Uterus (tissue), 4 donors: ENCODE data around the gene NEK10. TPM values are rescaled to one million over a fixed set of nuclear protein-coding genes. Genes with fewer than 3 reads are reported as not detected.
A peak's percentile ranks its signal among the peaks of the same experiment; 100 is the strongest.

Experiments used
- DNase-seq, 2 donors: peaks; one replicate each; pipeline ENCODE4 v3.0.0-alpha.2; 2019 to 2020
- H3K27ac ChIP-seq, 2 donors: fragments of 200-600 bp; sonication (generic); 1 replicate in 1 of 2; 2 replicates in 1 of 2; pipeline ENCODE4 v1.5.1; 2016 to 2018
- H3K27me3 ChIP-seq, 2 donors: fragments of 200-600 bp; sonication (generic); one replicate each; pipeline ENCODE4 v1.5.1; 2018 to 2019; ENCODE audit warnings: control low read depth in 1 of 2
- H3K36me3 ChIP-seq, 2 donors: fragments of 200-600 bp; sonication (generic); one replicate each; pipeline ENCODE4 v1.5.1; 2019; ENCODE audit warnings: control low read depth in 1 of 2
- H3K4me1 ChIP-seq, 2 donors: fragments of 200-600 bp; sonication (generic); one replicate each; pipeline ENCODE4 v1.5.1; 2018 to 2019; ENCODE audit warnings: control low read depth in 1 of 2
- H3K4me3 ChIP-seq, 2 donors: fragments of 200-600 bp; sonication (generic); 1 replicate in 1 of 2; 2 replicates in 1 of 2; pipeline ENCODE4 v1.5.1; 2018 to 2019; ENCODE audit warnings: mild to moderate bottlenecking in 1 of 2
- H3K9me3 ChIP-seq, 2 donors: fragments of 200-600 bp; sonication (generic); one replicate each; pipeline ENCODE4 v1.5.1; 2019; ENCODE audit warnings: control low read depth in 1 of 2
- CTCF ChIP-seq, 4 experiments: fragments of 200-600 bp in 2 of 4; fragments of 450-650 bp in 2 of 4; sonication (generic) in 2 of 4; IDR thresholded peaks; one replicate each; pipeline ENCODE4 v1.5.1; 2016 to 2019; ENCODE audit warnings: antibody characterized with exemption in 4 of 4, mild to moderate bottlenecking in 2 of 4, moderate library complexity in 1 of 4
- POLR2A ChIP-seq, 2 donors: fragments of 450-650 bp; IDR thresholded peaks; one replicate each; pipeline ENCODE4 v1.6.1; 2016; ENCODE audit warnings: antibody characterized with exemption in 2 of 2, mild to moderate bottlenecking in 1 of 2, moderate library complexity in 1 of 2
- intact Hi-C: fragments of 100-400 bp; cut with DNase I; formaldehyde crosslinking; loops from one replicate; pipeline ENCODE4 v1.15.1; 2023; ENCODE audit warnings: low total_unique reads
- total RNA-seq, 4 donors: library from RNA; depleted of rRNA in 3 of 4; stranded (reverse); fragments of >200 nt in 3 of 4; gene quantifications; one replicate each; pipeline versions ENCODE4 v1.1.0 to v1.2.4, GENCODE V29; 2014 to 2023
- donor health status: DM: yes; HTN: yes; CAD: no.

NEK10 gene
- total RNA-seq, 4 donors from 2014 or later, result under 0.01 to 8.3 (median 0.83) TPM

GRCh38 chr3:27080258-27080525 is 289.0 kb downstream of the NEK10 start:
- Histone ChIP-seq H3K36me3 (no peaks in the 10 kb centered on the region), H3K27ac (no peak overlapping the region), H3K4me1 (no peaks in the 10 kb centered on the region), H3K9me3 (no peaks in the 10 kb centered on the region), H3K27me3 (no peaks in the 10 kb centered on the region), H3K4me3 (no peak overlapping the region)
- no peak for TF ChIP-seq POLR2A (IDR thresholded peaks at IDR 0.05)
- TF ChIP-seq CTCF (IDR thresholded peaks at IDR 0.05), result no peak
- no peak for DNase-seq
- intact Hi-C loops, result no loop called here

GRCh38 chr3:27079427-27080257 is 289.5 kb downstream of the NEK10 start:
- no peak for DNase-seq
- no peak overlapping the region for H3K4me3 ChIP-seq
- H3K4me1 ChIP-seq, result no peaks in the 10 kb centered on the region
- no peaks in the 10 kb centered on the region for H3K36me3 ChIP-seq
- intact Hi-C loops, result no loop called here
- no peak overlapping the region for H3K27ac ChIP-seq
- no peak for TF ChIP-seq POLR2A (IDR thresholded peaks at IDR 0.05)
- TF ChIP-seq CTCF (IDR thresholded peaks at IDR 0.05), result no peak
- no peaks in the 10 kb centered on the region for H3K9me3 ChIP-seq
- no peaks in the 10 kb centered on the region for H3K27me3 ChIP-seq

- Histone ChIP-seq H3K4me3 (no peak overlapping the region), H3K27me3 (no peaks in the 10 kb centered on the region), H3K36me3 (no peaks in the 10 kb centered on the region), H3K4me1 (no peaks in the 10 kb centered on the region), H3K9me3 (no peaks in the 10 kb centered on the region), H3K27ac (no peak overlapping the region)
- TF ChIP-seq POLR2A (IDR thresholded peaks at IDR 0.05), result no peak
- TF ChIP-seq CTCF (IDR thresholded peaks at IDR 0.05), result no peak
- intact Hi-C loops, result no loop called here
- DNase-seq, result no peak
These were observed 290.8 kb downstream of the NEK10 start for GRCh38 chr3:27078246-27078913.

- Histone ChIP-seq H3K9me3 (no peaks in the 10 kb centered on the region), H3K36me3 (no peaks in the 10 kb centered on the region), H3K4me1 (no peaks in the 10 kb centered on the region), H3K4me3 (no peak overlapping the region), H3K27me3 (no peaks in the 10 kb centered on the region), H3K27ac (no peak overlapping the region)
- intact Hi-C loops, result no loop called here
- DNase-seq, result peak in 1 of 2 donors; percentile 24
- TF ChIP-seq POLR2A (IDR thresholded peaks at IDR 0.05) (no peak), CTCF (IDR thresholded peaks at IDR 0.05) (no peak)
These were observed 292.2 kb downstream of the NEK10 start for GRCh38 chr3:27076815-27077630.

- H3K36me3 ChIP-seq, result no peaks in the 10 kb centered on the region
- TF ChIP-seq CTCF (IDR thresholded peaks at IDR 0.05) (no peak), POLR2A (IDR thresholded peaks at IDR 0.05) (no peak)
- H3K9me3 ChIP-seq, result no peaks in the 10 kb centered on the region
- no peak for DNase-seq
- H3K4me3 ChIP-seq, result no peak overlapping the region
- no peaks in the 10 kb centered on the region for H3K27me3 ChIP-seq
- H3K4me1 ChIP-seq, result no peaks in the 10 kb centered on the region
- no peak overlapping the region for H3K27ac ChIP-seq
- intact Hi-C loops, result no loop called here
These were observed 294.3 kb downstream of the NEK10 start for GRCh38 chr3:27074914-27075313.
